SK-N-MC (cell line): ENCODE data around the gene PTPN4.

Experiments used
- EZH2 ChIP-seq: fragments of 200-600 bp; sonication (generic); IDR thresholded peaks from one replicate; pipeline ENCODE4 v1.6.1; 2017; ENCODE audit warnings: antibody characterized with exemption
- FOXP2 ChIP-seq: optimal IDR thresholded peaks from 2 replicates; pipeline ENCODE3; 2011; ENCODE audit warnings: mild to moderate bottlenecking, moderate library complexity; ENCODE audit not compliant: insufficient read depth; ENCODE audit errors: extremely low read length, control extremely low read depth
- POLR2AphosphoS5 ChIP-seq: IDR thresholded peaks from 2 replicates; pipeline ENCODE4 v1.6.1; 2012; ENCODE audit warnings: mild to moderate bottlenecking, low read depth, low read length, borderline replicate concordance

DNA sequence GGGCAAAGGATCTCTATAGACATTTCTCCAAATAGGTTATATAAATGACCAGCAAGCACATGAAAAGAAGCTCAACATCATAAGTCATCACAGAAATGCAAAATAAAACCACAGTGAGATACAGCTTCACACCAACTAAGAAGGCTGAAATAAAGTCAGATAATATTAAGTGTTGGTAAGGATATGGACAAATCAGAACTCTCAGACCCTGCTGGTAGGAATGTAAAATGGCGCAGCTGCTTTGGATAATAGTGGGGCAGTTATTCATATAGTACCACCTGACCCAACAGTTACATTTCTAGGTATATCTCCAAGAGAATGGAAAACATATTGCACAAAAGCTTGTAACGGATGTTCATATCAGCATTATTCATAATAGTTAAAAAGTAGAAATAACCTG, 267.2 kb downstream of the PTPN4 start:
- TF ChIP-seq EZH2: no peak
- TF ChIP-seq POLR2AphosphoS5: no peak
- no peak for TF ChIP-seq FOXP2
